Stimulated activated CD4-positive, alpha-beta T cell treated with anti-CD3 and anti-CD28 coated beads, Interleukin-15, amount 100 ng/mL, for 48 hours (primary cell): ENCODE results near the gene NYAP1.
A peak's percentile ranks its signal among the peaks of the same experiment; 100 is the strongest.
"Not testable (repeated sequence)": the region's sequence is repeated elsewhere in the genome, so short reads cannot be mapped to it uniquely, and the experiment has no call there.

Experiments used
- DNase-seq, 2 donors: peaks; one replicate each; pipeline ENCODE4 v3.0.0-alpha.2; 2020; ENCODE audit warnings: low read depth in 2 of 2

Gene NYAP1

GRCh38 chr7:100513212-100513810 is 29.6 kb downstream of the NYAP1 start:
- DNase-seq = no peak

DNA sequence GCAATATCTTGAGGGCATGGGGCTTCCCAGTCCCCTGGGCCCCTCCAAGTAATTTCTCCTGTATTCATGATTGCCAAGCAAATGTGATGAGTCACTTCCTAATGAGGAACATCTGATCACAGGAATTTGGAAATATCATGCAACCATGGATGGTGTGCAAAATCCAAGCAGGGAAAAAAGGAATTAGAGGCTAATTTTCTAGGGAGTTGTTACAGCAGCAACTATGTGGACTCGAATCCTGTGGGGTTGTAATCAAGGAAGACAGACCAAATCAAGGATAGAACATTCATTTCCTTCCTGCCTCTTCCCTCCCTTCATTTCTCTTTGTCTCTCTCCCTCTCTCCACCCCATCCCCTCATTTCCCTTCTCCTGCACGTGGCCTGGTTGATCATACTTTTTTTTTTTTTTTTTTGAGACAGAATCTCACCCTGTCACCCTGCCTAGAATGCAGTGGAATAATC is 31.4 kb downstream of the NYAP1 start:
- no peak for DNase-seq

DNA sequence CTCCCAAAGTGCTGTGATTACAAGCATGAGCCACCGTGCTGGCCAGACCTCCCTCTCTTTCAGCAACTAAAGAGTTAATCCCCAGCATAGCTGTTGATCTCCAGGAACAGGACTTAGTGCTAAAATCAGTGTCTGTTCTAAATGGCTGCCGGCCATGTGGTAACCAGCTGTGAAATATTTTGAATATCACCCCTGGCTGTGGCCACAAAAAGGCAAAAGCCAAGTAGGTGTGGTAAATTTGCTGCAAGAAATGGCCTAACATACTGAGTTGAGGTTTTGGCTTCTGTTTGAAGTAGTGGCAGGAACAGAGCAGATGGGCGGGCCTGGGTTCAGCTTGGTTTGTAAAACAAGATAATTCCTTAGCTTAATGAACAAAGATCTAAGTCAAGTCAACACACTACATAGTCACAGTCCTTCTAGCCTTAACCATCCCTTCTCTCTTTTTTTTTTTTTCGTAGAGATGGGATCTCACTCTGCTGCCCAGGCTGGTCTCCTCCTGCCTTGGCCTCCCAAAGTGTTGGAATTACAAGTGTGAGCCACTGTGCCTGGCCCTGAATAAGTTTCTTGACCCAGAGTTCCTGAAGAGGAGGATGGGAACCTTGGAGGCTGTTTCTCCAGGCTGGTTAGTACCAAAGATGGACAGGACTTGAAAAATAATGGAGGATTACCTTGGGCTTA is 32.5 kb downstream of the NYAP1 start:
- DNase-seq = no peak

DNA sequence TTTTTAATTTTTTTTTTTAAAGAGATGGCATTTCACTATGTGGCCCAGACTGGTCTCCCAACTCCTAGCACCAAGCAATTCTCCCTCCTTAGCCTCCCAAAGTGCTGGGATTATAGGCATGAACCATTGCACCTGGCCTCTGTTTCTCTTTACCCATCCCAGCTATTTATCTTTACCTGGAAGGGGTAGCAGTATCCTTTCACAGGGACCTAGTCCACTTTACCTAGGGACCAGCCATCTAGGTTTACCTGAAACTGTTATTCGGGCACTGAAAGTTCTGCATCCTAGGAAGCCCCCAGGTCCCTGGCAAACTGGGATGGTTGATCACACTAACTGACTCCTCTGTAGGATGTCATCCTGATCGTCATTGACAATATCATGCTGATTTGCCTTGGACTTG is 33.6 kb downstream of the NYAP1 start:
- no peak for DNase-seq

GRCh38 chr7:100519580-100519979 is 35.9 kb downstream of the NYAP1 start:
- no peak for DNase-seq

DNA sequence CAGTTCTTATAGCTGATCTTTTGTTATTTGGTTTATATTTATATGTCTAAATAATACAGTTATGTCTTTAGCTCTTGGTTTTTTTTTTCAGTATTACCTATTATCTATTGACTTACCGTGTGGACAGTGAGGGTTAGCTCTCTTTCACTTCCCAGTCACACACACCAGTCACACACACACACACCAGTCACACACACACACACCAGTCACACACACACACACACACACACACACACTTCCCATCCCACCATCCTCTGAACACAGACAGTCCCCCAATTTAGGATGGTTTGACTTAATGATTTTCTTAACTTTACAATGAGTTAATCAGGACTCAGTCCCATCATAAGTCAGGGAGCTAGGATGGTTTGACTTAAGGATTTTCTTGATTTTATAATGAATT is 36.4 kb downstream of the NYAP1 start:
- no peak for DNase-seq

GRCh38 chr7:100521076-100521475 is 37.3 kb downstream of the NYAP1 start:
- no peak for DNase-seq

- DNase-seq = not testable (repeated sequence)
Measured at GRCh38 chr7:100521909-100522593, 38.3 kb downstream of the NYAP1 start.

DNA sequence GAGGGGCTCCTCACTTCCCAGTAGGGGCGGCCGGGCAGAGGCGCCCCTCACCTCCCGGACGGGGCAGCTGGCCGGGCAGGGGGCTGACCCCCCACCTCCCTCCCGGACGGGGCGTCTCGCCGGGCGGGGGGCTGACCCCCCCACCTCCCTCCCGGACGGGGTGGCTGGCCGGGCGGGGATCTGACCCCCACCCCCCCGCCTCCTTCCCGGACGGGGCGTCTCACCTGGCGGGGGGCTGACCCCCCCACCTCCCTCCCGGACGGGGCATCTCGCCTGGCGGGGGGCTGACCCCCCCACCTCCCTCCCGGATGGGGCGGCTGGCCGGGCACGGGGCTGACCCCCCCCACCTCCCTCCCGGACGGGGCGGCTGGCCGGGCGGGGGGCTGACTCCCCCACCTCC is 39.5 kb downstream of the NYAP1 start:
- DNase-seq = not testable (repeated sequence)

- not testable (repeated sequence) for DNase-seq
Measured at GRCh38 chr7:100528108-100528866, 44.6 kb downstream of the NYAP1 start.

DNA sequence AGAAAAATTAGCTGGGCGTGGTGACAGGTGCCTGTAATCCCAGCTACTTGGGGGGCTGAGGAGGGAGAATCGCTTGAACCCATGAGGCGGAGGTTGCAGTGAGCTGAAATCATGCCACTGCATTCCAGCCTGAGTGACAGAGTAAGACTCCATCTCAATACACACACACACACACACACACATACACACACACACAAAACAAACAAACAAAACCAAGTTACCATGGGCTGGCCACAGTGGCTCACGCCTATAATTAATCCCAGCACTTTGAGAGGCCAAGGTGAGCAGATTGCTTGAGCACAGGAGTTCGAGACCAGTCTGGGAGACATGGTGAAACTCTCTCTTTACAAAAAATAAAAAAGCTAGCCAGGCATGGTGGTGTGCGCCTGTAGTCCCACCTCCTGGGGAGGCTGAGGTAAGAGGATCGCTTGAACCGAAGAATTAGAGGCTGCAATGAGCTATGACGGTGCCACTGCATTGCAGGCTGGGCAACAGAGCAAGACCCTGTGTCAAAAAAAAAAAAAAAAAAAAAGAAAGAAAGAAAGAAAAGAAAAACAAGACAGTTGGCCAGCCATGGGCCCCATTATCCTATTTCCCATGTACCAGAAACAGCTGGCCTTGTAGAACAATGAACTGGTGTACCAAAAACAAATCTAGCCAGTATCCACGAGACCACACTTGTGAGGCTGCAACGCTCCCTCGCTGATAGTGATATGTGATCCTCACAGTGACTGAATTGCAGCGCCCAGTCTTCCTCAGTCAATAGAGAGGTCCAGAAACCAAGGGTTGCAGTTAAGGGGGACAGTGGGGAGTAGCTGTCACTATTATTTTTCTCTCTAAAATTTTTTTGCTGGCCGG is 48.7 kb downstream of the NYAP1 start:
- DNase-seq = no peak

DNA sequence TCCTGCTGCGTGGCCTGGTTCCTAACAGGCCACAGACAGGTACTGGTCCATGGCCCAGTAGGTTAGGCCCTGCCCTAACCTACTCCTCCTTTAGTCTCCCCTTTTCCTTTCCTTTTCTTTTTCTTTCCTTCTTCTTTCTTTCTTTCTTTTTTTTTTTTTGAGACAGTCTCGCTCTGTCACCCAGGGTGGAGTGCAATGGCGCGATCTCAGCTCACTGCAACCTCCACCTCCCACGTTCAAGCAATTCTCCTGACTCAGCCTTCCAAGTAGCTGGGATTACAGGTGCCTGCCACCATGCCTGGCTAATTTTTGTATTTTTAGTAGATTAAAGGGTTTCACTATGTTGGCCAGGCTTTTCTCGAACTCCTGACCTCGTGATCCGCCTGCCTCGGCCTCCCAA is 52.3 kb downstream of the NYAP1 start:
- not testable (repeated sequence) for DNase-seq

DNA sequence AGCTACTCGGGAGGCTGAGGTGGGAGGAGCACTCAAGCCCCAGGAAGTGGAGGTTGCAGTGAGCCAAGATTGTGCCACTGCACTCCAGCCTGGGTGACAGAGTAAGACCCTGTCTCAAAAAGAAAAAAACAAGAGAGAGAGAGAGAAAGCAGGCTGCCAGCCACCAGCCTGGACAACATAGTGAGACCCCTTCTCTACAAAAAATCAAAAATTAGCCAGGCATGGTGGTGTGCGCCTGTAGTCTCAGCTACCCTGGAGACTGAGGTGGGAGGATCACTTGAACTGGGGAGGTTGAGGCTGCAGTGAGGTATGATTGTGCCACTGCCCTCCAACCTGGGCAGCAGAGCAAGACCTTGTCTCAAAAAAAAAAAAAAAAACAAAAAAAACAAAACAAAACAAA is 53.0 kb downstream of the NYAP1 start:
- not testable (repeated sequence) for DNase-seq

GRCh38 chr7:100538348-100538653 is 54.6 kb downstream of the NYAP1 start:
- DNase-seq = no peak

- peak; percentile 100 for DNase-seq
Measured at GRCh38 chr7:100538654-100539435, 55.1 kb downstream of the NYAP1 start, which contains the start of gene AGFG2. Gene AGFG2 (plus strand): TSS chr7:100539203. CDS start chr7:100539347, 144 bp downstream.

DNA sequence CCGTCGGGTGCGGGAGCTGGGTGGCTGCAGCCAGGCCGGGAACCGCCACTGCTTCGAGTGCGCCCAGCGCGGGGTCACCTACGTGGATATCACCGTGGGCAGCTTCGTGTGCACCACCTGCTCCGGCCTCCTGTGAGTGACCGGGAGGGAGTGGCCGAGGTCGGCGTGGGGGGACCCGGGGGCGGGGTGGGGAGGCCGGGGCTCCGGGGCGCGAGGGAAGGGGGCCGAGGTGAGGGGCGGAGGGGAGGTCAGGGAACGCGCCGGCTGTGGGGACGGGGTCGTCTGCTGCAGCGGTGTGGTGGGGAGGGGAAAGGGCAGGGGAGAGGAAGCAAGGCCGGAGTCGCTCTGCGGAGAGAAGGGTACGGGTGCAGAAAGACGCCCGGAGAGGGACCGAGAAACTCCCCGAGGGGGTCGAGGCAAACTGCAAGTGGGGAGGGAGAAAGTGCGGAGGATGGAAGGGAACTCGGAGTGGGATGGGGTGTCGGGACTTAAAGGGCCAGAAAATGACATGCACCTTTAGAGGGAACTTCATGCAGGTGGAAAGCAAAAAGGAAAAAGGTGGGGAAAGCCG is 55.8 kb downstream of the NYAP1 start:
- no peak for DNase-seq

GRCh38 chr7:100540073-100540723 is 56.5 kb downstream of the NYAP1 start:
- no peak for DNase-seq

DNA sequence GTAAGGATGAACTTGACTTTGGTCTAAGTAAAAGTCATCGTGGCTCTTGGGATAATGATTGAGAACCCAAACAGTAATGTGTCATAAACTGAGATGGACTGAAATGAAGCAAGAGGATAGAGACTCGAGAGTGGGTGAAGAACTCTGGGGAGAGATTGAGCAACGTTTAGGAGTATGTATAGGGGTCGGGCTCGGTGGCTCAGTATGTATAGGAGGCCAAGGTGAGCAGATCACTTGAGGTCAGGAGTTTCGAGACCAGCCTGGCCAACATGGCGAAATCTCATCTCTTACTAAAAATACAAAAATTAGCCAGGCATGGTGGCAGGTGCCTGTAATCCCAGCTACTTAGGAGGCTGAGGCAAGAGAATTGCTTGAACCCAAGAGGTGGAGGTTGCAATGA is 57.6 kb downstream of the NYAP1 start:
- DNase-seq = not testable (repeated sequence)

DNA sequence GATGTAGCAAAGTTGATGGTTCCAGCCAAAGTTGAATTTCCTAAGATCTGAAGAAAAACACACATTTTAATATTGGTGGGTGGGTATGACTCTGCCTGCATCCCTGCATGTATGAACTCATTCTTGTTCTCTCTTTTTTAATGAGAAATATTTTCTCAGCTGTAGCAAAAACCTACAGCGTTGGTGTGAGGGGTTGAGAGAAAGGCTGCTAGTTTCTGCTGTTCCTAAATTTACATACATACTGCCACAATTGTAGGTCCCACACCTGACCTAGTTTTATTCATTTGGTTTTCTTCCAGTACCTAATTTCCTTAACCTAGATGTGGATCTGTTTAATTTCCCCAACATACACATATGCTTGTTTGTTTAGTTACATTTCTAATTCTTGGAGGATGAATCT is 59.9 kb downstream of the NYAP1 start:
- no peak for DNase-seq

DNA sequence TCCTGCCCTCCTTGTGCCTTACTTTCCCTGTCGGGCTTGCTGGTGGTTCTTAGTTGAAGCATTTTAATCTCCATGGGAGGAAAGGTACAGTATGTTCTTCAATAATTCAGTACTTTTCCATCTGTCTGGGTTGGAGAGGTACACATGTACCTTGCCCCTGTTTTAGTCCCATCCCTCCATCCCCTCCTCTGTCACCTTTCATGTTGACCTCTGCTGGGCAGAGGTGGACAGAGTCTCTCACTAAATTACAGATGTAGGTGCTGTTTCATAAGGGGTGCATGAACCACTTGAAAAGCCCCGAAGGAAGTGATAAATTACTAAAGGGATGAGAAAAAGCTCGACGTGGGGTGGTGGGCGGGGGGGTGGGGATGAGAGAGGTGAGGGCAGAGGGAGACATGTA is 60.7 kb downstream of the NYAP1 start:
- no peak for DNase-seq
